Measurements from ENCODE around the gene BICD1.
"Not testable (repeated sequence)": the region's sequence is repeated elsewhere in the genome, so short reads cannot be mapped to it uniquely, and the experiment has no call there.

The BICD1 gene

GRCh38 chr12:32196250-32197198 is 89.9 kb downstream of the BICD1 start:
- no peak for DNase-seq (ENCODE audit: low read depth in 2 of 2)

- no peak for DNase-seq (ENCODE audit: low read depth in 2 of 2)
Measured at GRCh38 chr12:32197421-32197820, 90.8 kb downstream of the BICD1 start.

GRCh38 chr12:32198555-32198954 is 91.9 kb downstream of the BICD1 start:
- DNase-seq (ENCODE audit: low read depth in 2 of 2) = no peak

GRCh38 chr12:32201096-32201495 is 94.4 kb downstream of the BICD1 start:
- no peak for DNase-seq (ENCODE audit: low read depth in 2 of 2)

- DNase-seq (ENCODE audit: low read depth in 2 of 2) = no peak
Measured at GRCh38 chr12:32201976-32202375, 95.3 kb downstream of the BICD1 start.

GRCh38 chr12:32205731-32206130 is 99.1 kb downstream of the BICD1 start:
- no peak for DNase-seq (ENCODE audit: low read depth in 2 of 2)

GRCh38 chr12:32208355-32208754 is 101.7 kb downstream of the BICD1 start:
- DNase-seq (ENCODE audit: low read depth in 2 of 2) = no peak

GRCh38 chr12:32211066-32211899 is 104.6 kb downstream of the BICD1 start:
- DNase-seq (ENCODE audit: low read depth in 2 of 2) = no peak

DNA sequence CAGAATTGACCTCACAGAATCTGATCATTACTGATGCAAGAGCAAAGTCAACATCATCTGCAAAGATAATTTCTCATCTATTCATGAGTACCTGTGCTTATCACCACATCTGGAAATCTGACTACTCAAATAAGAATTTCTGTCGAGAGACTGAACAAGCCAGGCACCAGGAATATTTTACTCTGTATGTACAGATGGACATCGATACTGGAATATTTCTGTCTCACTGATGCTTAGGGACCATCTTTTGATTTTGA is 105.2 kb downstream of the BICD1 start:
- DNase-seq (ENCODE audit: low read depth in 2 of 2) = no peak

DNA sequence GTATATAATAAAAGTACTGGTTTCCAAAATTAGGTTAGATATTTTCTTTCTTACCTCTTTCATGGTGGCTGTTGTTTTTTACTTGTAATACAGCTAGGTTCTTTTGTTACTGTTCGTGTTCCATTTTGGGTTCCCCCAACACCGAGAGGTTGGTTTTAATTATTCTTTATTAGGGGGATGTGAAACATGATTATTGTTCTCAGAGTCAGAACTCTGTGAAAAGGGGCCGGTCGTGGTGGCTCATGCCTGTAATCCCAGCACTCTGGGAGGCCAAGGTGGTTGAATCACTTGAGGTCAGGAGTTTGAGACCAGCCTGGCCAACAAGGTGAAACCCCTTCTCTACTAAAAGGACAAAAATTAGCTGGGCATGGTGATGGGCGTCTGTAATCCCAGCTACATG is 108.1 kb downstream of the BICD1 start:
- DNase-seq (ENCODE audit: low read depth in 2 of 2) = no peak

- no peak for DNase-seq (ENCODE audit: low read depth in 2 of 2)
Measured at GRCh38 chr12:32217354-32218310, 111.0 kb downstream of the BICD1 start.

GRCh38 chr12:32223941-32224340 is 117.3 kb downstream of the BICD1 start:
- no peak for DNase-seq (ENCODE audit: low read depth in 2 of 2)

DNA sequence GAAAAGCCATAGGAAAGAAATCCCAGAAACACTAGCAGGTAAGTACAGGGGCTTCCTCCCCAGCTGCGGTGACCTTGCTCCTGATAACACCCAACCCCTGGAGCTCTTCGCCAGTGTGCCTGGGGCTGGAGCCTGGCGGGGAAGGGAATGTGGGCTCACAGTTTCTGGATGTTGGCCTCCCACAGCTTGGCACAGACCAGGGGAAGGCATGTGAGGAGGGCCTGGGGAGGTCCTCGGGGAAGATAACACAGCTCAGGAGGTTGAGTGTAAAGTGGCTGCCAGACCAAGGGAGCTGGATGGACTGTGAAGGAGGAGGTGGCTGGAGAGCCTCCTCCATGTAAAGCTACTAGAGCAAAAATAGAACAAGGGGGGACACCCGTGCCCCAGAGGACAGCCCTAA is 120.1 kb downstream of the BICD1 start:
- no peak for DNase-seq (ENCODE audit: low read depth in 2 of 2)

DNA sequence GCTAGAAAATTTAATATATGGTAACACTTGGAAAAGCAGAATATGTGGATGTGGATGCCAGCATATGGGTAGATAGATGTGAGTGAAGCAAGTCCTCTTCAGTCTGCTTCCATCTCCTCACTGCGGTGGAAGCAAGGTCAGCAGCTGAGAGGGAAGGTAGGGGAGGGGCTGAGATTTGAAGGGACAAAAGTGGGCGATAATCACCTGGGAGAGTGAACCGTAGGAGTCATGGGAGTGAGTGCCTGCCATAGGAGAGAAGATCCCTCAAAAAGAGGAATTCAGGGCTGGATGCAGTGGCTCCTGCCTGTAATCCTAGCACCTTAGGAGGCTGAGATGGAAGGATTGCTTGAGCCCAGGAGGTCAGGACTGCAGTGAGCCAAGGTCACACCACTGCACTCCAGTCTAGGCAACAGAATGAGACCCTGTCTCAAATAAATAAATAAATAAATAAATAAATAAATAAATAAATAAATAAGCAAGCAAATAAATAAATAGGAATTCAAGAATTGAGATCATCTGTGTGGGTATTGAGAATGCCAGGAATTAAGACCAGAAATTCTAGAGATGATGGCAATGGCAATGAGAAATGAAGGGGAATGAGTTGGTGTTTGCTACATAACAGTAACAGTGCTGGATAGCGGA is 123.4 kb downstream of the BICD1 start:
- no peak for DNase-seq (ENCODE audit: low read depth in 2 of 2)

DNA sequence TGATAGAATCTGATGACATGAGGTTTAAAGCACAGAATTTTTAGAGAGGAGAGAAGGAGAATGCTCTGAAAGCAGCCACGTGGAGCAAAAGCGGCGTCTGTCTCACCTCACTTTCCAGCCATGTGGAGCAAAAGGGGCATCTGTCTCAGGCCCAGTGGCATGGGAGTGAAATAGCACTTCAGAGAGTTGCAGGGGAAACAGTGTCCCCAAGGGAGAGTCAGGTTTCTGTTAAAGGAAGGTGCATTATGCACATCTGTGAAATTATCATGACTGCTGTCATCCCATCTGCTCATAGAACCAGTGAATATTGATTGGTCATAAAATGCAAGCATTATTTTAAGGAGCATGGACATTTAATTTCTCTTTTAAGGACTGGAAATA is 124.0 kb downstream of the BICD1 start:
- DNase-seq (ENCODE audit: low read depth in 2 of 2) = no peak

DNA sequence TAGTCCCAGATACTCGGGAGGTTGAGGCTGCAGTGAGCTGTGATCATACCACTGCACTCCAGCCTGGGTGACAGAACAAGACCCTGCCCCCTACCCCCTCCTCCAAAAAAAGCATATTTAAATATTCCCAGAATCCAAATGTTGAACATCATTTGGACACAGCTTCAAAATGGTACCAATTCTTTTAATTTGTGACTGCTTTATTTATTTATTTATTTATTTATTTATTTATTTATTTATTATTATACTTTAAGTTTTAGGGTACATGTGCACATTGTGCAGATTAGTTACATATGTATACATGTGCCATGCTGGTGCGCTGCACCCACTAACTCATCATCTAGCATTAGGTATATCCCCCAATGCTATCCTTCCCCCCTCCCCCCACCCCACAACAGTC is 124.7 kb downstream of the BICD1 start:
- DNase-seq (ENCODE audit: low read depth in 2 of 2) = not testable (repeated sequence)

GRCh38 chr12:32233568-32233967 is 126.9 kb downstream of the BICD1 start:
- no peak for DNase-seq (ENCODE audit: low read depth in 2 of 2)

DNA sequence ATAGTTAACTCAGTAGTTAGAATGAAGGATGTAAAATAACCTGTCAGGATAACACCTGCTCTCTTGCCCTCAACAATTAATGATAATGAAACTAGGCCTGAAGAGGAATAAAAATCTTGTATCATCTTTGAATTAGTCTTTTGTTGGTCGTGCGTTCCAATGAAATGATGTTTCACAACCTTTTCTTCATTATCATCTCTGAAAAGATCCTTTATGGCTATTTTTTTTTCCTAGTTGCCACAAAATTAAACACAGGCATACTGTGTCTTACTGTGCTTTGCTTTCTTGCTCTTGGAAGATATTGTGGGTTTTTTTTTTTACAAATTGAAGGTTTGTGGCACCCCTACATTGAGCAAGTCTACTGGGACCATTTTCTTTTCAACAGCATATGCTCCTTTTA is 128.6 kb downstream of the BICD1 start:
- DNase-seq (ENCODE audit: low read depth in 2 of 2) = no peak

DNA sequence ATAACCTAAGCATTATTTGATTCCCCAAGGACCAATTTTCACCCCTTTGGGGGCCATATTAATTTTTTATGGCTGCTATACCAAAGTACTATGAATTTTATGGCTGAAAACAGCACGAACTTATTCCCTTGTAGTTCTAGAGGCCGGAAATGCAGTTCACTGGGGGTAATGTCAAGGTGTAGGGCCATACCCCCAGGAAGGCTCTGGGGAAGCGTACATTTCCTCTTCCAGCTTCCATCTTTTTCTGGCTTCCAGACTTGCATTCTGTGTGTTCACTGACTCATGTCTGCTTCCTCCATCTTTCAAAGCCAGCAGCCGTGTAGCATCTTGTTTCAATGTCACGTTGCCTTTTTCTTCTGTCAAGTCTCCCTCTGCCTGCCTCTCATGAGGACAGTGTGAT is 133.5 kb downstream of the BICD1 start:
- DNase-seq (ENCODE audit: low read depth in 2 of 2) = no peak

DNA sequence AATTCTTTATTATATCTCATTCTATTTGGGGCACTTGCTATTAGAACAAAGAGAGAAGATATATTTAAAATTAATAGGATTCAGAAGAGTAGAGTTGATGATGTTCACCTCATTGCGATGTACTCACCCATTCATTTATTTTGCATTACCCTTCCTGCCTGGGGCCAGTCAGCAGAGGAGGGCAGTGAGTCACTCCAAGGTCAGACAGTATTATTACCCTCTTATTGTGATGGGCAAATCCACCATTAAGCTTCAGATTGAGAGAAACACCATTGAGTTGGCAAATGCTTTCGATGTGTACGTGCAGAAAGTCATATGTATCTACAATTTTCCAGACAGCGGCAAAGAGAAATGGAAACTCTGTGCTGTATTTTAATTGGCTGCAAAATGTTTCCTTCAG is 134.2 kb downstream of the BICD1 start:
- DNase-seq (ENCODE audit: low read depth in 2 of 2) = no peak

- DNase-seq (ENCODE audit: low read depth in 2 of 2) = no peak
Measured at GRCh38 chr12:32242641-32243040, 136.0 kb downstream of the BICD1 start.
